ENCODE results near the gene MAGEB5.
"Not testable (repeated sequence)": the region's sequence is repeated elsewhere in the genome, so short reads cannot be mapped to it uniquely, and the experiment has no call there.

The MAGEB5 gene, protein sequence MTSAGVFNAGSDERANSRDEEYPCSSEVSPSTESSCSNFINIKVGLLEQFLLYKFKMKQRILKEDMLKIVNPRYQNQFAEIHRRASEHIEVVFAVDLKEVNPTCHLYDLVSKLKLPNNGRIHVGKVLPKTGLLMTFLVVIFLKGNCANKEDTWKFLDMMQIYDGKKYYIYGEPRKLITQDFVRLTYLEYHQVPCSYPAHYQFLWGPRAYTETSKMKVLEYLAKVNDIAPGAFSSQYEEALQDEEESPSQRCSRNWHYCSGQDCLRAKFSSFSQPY

GRCh38 chrX:26215869-26216268 is at the start of gene MAGEB5:
MAGEB5 (plus strand) TSS chrX:26216169; CDS start chrX:26217302, 1,133 bp downstream.
- no peak for DNase-seq

- no peak for DNase-seq
Measured at GRCh38 chrX:26192204-26192603, 23.8 kb upstream of the MAGEB5 start, which contains the start of gene MAGEB6. MAGEB6 (plus strand) TSS chrX:26192440; CDS start chrX:26193847, 1,407 bp downstream.

- DNase-seq = no peak
Measured at GRCh38 chrX:26203561-26203960, 12.4 kb upstream of the MAGEB5 start.

DNA sequence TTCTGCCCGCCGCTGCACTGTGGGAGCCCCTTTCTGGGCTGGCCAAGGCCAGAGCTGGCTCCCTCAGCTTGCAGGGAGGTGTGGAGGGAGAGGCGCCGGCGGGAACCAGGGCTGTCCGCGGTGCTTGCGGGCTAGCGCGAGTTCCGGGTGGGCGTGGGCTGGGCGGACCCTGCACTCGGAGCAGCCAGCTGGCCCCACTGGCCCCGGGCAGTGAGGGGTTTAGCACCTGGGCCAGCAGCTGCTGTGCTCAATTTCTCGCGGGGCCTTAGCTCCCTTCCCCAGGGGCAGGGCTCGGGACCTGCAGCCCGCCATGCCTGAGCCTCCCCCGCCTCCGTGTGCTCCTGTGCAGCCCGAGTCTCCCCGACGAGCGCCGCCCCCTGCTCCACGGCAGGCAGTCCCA is 11.3 kb upstream of the MAGEB5 start:
- DNase-seq = not testable (repeated sequence)

- DNase-seq = no peak
Measured at GRCh38 chrX:26208012-26208411, 8.0 kb upstream of the MAGEB5 start.

- DNase-seq = no peak
Measured at GRCh38 chrX:26219351-26219750, 3.4 kb downstream of the MAGEB5 start.

DNA sequence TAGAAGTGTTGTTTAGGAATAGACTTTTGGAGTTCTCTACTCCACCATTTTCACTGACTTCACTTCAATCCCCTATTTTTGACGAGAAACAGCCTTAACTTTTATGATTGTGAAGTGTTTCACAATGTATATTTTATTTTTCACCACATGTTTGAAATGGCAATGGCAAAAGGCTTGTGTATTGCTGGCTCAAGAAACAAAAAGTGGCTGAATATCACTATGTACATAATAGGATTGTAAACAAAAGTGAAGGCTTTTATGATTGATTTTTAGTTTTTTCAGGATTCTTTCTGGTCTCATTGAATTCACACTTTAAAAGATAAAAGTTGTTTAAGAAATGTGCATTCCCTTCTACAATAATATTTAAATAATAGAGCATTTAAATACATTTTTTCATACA is 18.2 kb downstream of the MAGEB5 start:
- no peak for DNase-seq

- no peak for DNase-seq
Measured at GRCh38 chrX:26253526-26253925, 37.6 kb downstream of the MAGEB5 start.

GRCh38 chrX:26254436-26254835 is 38.5 kb downstream of the MAGEB5 start:
- no peak for DNase-seq

DNA sequence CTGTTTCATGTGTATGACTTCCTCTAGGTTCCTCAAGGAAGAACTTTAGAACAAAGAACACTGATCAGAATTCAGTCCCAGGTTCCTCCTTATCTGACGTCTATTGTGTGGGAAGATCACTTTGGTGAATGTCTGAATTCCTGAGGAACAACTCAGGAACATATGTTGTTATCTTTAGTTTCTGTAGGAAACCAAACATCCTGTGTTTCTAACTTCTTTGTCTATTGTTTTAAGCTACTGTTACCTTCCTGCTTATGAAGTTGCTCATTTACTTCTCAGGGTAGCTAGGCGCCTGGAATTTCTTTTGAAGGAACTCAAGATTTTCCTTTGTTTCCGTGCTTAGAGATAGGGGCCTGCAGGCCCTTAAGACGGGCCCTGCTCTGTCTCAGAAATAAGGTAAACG is 46.2 kb downstream of the MAGEB5 start:
- no peak for DNase-seq
